ENCODE data around the gene RFC1. TPM values are rescaled to one million over a fixed set of nuclear protein-coding genes. Genes with fewer than 3 reads are reported as not detected.

The RFC1 gene
- total and polyA plus RNA-seq, 7 donors = 6.7 to 21.0 (median 15.8) TPM

DNA sequence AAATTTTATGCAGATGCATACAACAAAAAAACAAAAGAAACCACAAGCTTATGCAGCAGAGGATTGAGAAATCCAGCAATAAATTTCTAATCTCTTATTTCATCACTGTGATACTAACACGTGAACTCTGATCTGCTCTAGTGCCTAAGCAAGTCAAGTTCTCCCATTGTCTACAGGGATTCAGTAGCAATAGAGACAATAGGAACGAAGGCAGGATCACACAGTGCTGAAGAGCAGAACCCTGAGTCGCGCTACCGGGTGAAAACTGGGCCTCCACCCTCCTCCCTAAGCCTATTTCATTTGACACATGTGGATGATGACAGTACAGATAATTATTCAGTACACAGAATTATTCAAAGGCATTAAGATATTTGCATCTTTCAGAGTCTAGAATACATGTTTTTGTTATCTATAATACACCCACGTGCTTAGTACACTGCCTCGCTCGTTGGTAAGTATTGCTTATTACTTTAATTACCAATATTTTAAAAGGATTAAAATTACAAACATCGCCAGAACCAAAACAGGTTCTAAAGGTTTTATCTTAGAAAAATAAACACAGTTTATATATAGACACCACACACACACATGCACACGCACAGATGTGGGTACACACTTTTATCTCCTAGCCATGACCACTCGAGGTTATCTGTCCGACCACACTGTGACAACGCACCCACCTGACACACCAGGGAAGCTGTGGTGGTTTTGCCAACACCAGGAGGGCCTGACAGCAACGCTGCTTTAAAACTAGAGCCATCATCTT, 60.1 kb downstream of the RFC1 start:
- intact Hi-C loops (cut with DNase I) = loop anchor here in 1 of 2 donors (2.0 kb wide), 1 partner anchor 17 kb away; no protein-coding TSS in a partner anchor
- WGBS, 3 donors = 85 to 89% (median 87%) methylated on average over 14 of the region's 14 CpGs
- Histone ChIP-seq H3K4me1 (no peaks in the 10 kb centered on the region), H3K9me3 (no peaks in the 10 kb centered on the region), H3K36me3 (ENCODE audit: insufficient read depth in 1 of 2, low read depth in 1 of 2) (peaks cover 6 to 81% of the 10 kb centered on the region in 2 donors), H3K4me3 (no peak overlapping the region), H3K27me3 (ENCODE audit: insufficient read depth in 3 of 3, low read length in 2 of 3) (no peaks in the 10 kb centered on the region), H3K27ac (no peak overlapping the region)
- TF ChIP-seq, protein P1, sequence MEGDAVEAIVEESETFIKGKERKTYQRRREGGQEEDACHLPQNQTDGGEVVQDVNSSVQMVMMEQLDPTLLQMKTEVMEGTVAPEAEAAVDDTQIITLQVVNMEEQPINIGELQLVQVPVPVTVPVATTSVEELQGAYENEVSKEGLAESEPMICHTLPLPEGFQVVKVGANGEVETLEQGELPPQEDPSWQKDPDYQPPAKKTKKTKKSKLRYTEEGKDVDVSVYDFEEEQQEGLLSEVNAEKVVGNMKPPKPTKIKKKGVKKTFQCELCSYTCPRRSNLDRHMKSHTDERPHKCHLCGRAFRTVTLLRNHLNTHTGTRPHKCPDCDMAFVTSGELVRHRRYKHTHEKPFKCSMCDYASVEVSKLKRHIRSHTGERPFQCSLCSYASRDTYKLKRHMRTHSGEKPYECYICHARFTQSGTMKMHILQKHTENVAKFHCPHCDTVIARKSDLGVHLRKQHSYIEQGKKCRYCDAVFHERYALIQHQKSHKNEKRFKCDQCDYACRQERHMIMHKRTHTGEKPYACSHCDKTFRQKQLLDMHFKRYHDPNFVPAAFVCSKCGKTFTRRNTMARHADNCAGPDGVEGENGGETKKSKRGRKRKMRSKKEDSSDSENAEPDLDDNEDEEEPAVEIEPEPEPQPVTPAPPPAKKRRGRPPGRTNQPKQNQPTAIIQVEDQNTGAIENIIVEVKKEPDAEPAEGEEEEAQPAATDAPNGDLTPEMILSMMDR (IDR thresholded peaks at IDR 0.05) = no peak
- DNase-seq = no peak
- ATAC-seq = no peak

DNA sequence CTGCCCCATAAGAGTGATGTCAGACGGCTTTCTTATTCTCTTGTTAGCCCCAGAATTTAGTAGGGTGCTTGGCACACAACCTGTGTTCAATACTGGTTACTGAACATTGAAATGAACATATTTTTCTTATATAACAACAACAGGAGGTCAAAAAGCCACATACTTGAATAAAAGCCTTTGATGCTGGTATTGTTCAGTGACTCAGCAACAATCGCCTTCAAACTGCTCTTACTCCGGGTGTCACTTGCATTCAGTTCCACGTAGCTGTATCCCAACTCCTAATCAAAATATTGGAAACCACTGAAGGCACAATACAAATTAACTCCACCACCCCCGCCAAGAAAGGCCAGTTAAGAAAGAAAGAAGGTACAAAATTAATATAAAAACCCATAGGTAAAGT, 61.5 kb downstream of the RFC1 start:
- no peak for DNase-seq
- TF ChIP-seq, protein P1 (IDR thresholded peaks at IDR 0.05) = no peak
- Histone ChIP-seq H3K27me3 (ENCODE audit: insufficient read depth in 3 of 3, low read length in 2 of 3) (no peaks in the 10 kb centered on the region), H3K4me1 (no peaks in the 10 kb centered on the region), H3K27ac (no peak overlapping the region), H3K9me3 (no peaks in the 10 kb centered on the region), H3K36me3 (ENCODE audit: insufficient read depth in 1 of 2, low read depth in 1 of 2) (peaks cover 4 to 79% of the 10 kb centered on the region in 2 donors), H3K4me3 (no peak overlapping the region)
- ATAC-seq = no peak
- intact Hi-C loops (cut with DNase I) = no loop called here
- WGBS, 3 donors = 92 to 94% (median 92%) methylated on average over 5 of the region's 5 CpGs

DNA sequence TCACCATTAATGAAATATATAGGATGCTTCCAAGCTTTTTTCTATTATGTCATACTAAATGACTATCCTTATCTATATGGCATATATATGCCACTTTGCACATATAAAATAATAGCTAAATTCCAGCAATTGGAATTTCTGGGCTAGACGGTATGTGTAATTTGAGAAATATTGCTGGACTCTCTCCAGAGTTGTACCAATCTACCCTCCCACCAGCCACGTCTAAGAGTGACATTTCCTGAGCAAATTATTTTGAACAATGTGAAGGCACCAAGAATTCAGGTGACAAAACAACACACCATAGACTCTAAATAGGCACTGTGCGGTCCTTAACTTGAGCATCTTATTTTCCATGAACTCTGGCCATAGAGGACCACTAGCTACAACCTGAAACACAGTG, 62.3 kb downstream of the RFC1 start:
- 62 to 82% (median 62%) methylated on average over 3 of the region's 3 CpGs for WGBS, 3 donors
- Histone ChIP-seq H3K4me1 (no peaks in the 10 kb centered on the region), H3K36me3 (ENCODE audit: insufficient read depth in 1 of 2, low read depth in 1 of 2) (peaks cover 4 to 84% of the 10 kb centered on the region in 2 donors), H3K27me3 (ENCODE audit: insufficient read depth in 3 of 3, low read length in 2 of 3) (no peaks in the 10 kb centered on the region), H3K27ac (no peak overlapping the region), H3K9me3 (no peaks in the 10 kb centered on the region), H3K4me3 (no peak overlapping the region)
- TF ChIP-seq, protein P1 (IDR thresholded peaks at IDR 0.05) = no peak
- intact Hi-C loops (cut with DNase I) = no loop called here
- DNase-seq (no peak), ATAC-seq (no peak)

DNA sequence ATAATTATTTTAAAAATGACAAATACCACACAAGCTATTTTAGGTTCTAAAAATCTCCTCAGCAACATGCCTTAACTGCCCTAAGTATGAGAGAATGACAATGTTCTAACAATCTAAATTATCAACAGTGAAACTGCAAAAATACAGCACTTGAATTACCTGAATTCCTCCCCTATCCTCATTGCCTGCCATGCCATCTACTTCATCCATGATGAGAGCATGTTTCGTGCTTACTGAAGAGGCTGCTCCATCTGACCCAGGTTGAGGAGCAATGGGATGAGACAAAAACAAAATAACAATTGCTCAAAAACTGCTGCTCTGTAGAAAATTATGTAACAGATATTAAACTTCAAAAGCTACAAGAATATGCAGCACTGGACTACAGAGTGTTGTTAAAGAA, 63.3 kb downstream of the RFC1 start:
- TF ChIP-seq, protein P1 (IDR thresholded peaks at IDR 0.05) = no peak
- Histone ChIP-seq H3K4me1 (no peaks in the 10 kb centered on the region), H3K27me3 (ENCODE audit: insufficient read depth in 3 of 3, low read length in 2 of 3) (no peaks in the 10 kb centered on the region), H3K4me3 (no peak overlapping the region), H3K27ac (no peak overlapping the region), H3K36me3 (ENCODE audit: insufficient read depth in 1 of 2, low read depth in 1 of 2) (peaks cover 4 to 84% of the 10 kb centered on the region in 2 donors), H3K9me3 (no peaks in the 10 kb centered on the region)
- ATAC-seq = no peak
- 99 to 100% (median 100%) methylated on average over 1 of the region's 1 CpG for WGBS, 3 donors
- intact Hi-C loops (cut with DNase I) = no loop called here
- DNase-seq = no peak

All from psoas muscle (tissue), 8 donors.